ENCODE results near the gene LAMA4. TPM values are rescaled to one million over a fixed set of nuclear protein-coding genes. Genes with fewer than 3 reads are reported as not detected.

Gene LAMA4
- total RNA-seq, 1 experiment from 2014 or later = not detected

DNA sequence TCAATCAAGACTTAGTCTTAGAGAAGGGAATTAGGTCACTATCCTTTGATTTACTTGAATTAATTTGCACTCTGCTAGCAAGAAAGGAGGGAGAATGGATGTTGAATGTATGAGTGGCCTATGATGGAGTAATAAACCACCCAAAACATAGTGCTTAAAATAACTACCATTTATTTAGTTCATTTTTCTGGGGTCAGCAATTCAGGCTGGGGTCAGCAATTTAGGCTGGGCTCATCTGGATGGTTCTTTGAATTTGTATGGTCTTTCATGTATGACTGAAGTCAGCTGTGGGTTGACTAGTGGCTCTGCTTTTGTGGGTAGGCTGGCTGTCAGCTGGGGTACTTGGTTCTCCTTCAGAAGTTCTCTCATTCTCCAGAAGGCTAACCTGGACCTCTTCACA is 21.0 kb upstream of the LAMA4 start:
- ChIA-PET CTCF (no interaction called here), POLR2A (no interaction called here)
- Mint-ChIP-seq H3K27me3 (ENCODE audit: insufficient read depth, unreplicated experiment) (peaks cover 3% of the 10 kb centered on the region), H3K4me1 (ENCODE audit: low read depth, unreplicated experiment) (no peaks in the 10 kb centered on the region), H3K9me3 (ENCODE audit: unreplicated experiment) (no peaks in the 10 kb centered on the region), H3K4me3 (ENCODE audit: unreplicated experiment) (no peak overlapping the region), H3K27ac (ENCODE audit: unreplicated experiment) (no peak overlapping the region), H3K36me3 (ENCODE audit: insufficient read depth, unreplicated experiment) (no peaks in the 10 kb centered on the region)
- no TSS peak for BruUV-seq (replicated peaks)
- H3K4me1 ChIP-seq = no peaks in the 10 kb centered on the region
- intact Hi-C loops (cut with micrococcal nuclease; ENCODE audit: unreplicated experiment) = no loop called here
- H3K27me3 ChIP-seq (replicated peaks; ENCODE audit: control insufficient read depth, insufficient read depth, low read length) = no peaks in the 10 kb centered on the region
- H3K36me3 ChIP-seq (ENCODE audit: control insufficient read depth, insufficient read depth, low read length) = no peaks in the 10 kb centered on the region
- no peak overlapping the region for H3K4me3 ChIP-seq (ENCODE audit: low read depth, low read length)
- no peaks in the 10 kb centered on the region for H3K9me3 ChIP-seq
- TF ChIP-seq, protein P1, sequence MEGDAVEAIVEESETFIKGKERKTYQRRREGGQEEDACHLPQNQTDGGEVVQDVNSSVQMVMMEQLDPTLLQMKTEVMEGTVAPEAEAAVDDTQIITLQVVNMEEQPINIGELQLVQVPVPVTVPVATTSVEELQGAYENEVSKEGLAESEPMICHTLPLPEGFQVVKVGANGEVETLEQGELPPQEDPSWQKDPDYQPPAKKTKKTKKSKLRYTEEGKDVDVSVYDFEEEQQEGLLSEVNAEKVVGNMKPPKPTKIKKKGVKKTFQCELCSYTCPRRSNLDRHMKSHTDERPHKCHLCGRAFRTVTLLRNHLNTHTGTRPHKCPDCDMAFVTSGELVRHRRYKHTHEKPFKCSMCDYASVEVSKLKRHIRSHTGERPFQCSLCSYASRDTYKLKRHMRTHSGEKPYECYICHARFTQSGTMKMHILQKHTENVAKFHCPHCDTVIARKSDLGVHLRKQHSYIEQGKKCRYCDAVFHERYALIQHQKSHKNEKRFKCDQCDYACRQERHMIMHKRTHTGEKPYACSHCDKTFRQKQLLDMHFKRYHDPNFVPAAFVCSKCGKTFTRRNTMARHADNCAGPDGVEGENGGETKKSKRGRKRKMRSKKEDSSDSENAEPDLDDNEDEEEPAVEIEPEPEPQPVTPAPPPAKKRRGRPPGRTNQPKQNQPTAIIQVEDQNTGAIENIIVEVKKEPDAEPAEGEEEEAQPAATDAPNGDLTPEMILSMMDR (IDR thresholded peaks at IDR 0.05; ENCODE audit: insufficient read depth in 1 of 2, low read depth in 1 of 2, low read length in 1 of 2, severe bottlenecking in 1 of 2, unreplicated experiment in 1 of 2) = no peak
- DNase-seq = no peak

DNA sequence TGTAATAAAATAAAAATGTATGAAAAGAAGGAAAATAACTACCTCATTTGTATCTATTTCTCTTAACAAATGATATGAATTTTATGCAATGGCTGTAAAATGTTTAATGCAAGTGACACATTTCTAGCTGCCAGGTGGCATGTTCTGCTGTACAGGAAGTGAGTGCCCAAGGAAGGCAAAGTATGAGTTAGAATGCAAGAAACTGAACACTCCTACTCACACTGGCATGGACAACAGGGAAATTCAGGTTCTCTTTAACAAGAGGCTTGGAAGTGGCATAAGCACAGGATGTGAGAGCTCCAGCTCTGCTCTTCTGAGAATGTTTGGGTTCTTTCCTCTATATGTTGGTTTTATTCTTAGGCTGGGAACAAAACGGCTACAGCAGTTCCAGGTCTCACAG is 20.4 kb upstream of the LAMA4 start:
- no TSS peak for BruUV-seq (replicated peaks)
- H3K27me3 Mint-ChIP-seq (ENCODE audit: insufficient read depth, unreplicated experiment) = peaks cover 3% of the 10 kb centered on the region
- no peaks in the 10 kb centered on the region for H3K4me1 Mint-ChIP-seq (ENCODE audit: low read depth, unreplicated experiment)
- intact Hi-C loops (cut with micrococcal nuclease; ENCODE audit: unreplicated experiment) = no loop called here
- CTCF ChIA-PET = no interaction called here
- no peak overlapping the region for H3K4me3 ChIP-seq (ENCODE audit: low read depth, low read length)
- H3K4me3 Mint-ChIP-seq (ENCODE audit: unreplicated experiment) = no peak overlapping the region
- no peaks in the 10 kb centered on the region for H3K27me3 ChIP-seq (replicated peaks; ENCODE audit: control insufficient read depth, insufficient read depth, low read length)
- no peaks in the 10 kb centered on the region for H3K36me3 ChIP-seq (ENCODE audit: control insufficient read depth, insufficient read depth, low read length)
- POLR2A ChIA-PET = no interaction called here
- H3K36me3 Mint-ChIP-seq (ENCODE audit: insufficient read depth, unreplicated experiment) = no peaks in the 10 kb centered on the region
- no peaks in the 10 kb centered on the region for H3K9me3 ChIP-seq
- no peak overlapping the region for H3K27ac Mint-ChIP-seq (ENCODE audit: unreplicated experiment)
- no peaks in the 10 kb centered on the region for H3K4me1 ChIP-seq
- TF ChIP-seq, protein P1 (IDR thresholded peaks at IDR 0.05; ENCODE audit: insufficient read depth in 1 of 2, low read depth in 1 of 2, low read length in 1 of 2, severe bottlenecking in 1 of 2, unreplicated experiment in 1 of 2) = no peak
- no peaks in the 10 kb centered on the region for H3K9me3 Mint-ChIP-seq (ENCODE audit: unreplicated experiment)
- DNase-seq = no peak

DNA sequence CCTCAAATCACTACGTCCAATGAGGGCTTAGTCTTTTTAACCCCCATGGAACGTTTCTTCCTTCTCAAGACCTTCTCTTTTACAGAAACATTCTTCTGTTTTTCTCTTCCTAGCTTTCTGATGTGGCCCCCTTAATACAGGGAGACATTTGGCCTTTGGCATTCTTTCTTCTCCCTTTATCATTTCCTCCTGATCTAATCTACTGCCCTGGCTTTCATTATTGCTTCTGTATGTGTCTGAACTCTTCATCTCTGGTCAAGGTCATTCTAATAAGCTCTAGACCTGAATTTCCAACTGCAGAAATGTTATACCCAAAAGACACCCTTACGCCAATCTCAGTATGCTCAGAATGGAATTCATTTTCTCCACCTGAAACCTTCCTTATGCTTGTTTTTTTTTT is 18.4 kb upstream of the LAMA4 start:
- CTCF ChIA-PET = no interaction called here
- Mint-ChIP-seq H3K27ac (ENCODE audit: unreplicated experiment) (no peak overlapping the region), H3K9me3 (ENCODE audit: unreplicated experiment) (no peaks in the 10 kb centered on the region), H3K36me3 (ENCODE audit: insufficient read depth, unreplicated experiment) (no peaks in the 10 kb centered on the region), H3K4me3 (ENCODE audit: unreplicated experiment) (no peak overlapping the region), H3K27me3 (ENCODE audit: insufficient read depth, unreplicated experiment) (peaks cover 3% of the 10 kb centered on the region), H3K4me1 (ENCODE audit: low read depth, unreplicated experiment) (no peaks in the 10 kb centered on the region)
- intact Hi-C loops (cut with micrococcal nuclease; ENCODE audit: unreplicated experiment) = no loop called here
- TF ChIP-seq, protein P1 (IDR thresholded peaks at IDR 0.05; ENCODE audit: insufficient read depth in 1 of 2, low read depth in 1 of 2, low read length in 1 of 2, severe bottlenecking in 1 of 2, unreplicated experiment in 1 of 2) = no peak
- H3K4me1 ChIP-seq = no peaks in the 10 kb centered on the region
- no TSS peak for BruUV-seq (replicated peaks)
- H3K36me3 ChIP-seq (ENCODE audit: control insufficient read depth, insufficient read depth, low read length) = no peaks in the 10 kb centered on the region
- H3K27me3 ChIP-seq (replicated peaks; ENCODE audit: control insufficient read depth, insufficient read depth, low read length) = no peaks in the 10 kb centered on the region; the same call in 1 of the 2 replicates
- H3K9me3 ChIP-seq = no peaks in the 10 kb centered on the region
- DNase-seq = no peak
- POLR2A ChIA-PET = no interaction called here
- no peak overlapping the region for H3K4me3 ChIP-seq (ENCODE audit: low read depth, low read length)

Data from Caco-2 (cell line).